Stomach (tissue), 9 donors: Measurements from ENCODE around the gene MIB1. TPM values are rescaled to one million over a fixed set of nuclear protein-coding genes. Genes with fewer than 3 reads are reported as not detected.
A peak's percentile ranks its signal among the peaks of the same experiment; 100 is the strongest.
"Not testable (repeated sequence)": the region's sequence is repeated elsewhere in the genome, so short reads cannot be mapped to it uniquely, and the experiment has no call there.

ENCODE experiments used
- DNase-seq, 2 donors: peaks; one replicate each; pipeline versions ENCODE4 v3.0.0 to v3.0.0-alpha.2; 2013 to 2019
- H3K27ac ChIP-seq, 5 donors: fragments of 200-600 bp in 4 of 5; sonication (generic) in 4 of 5; one replicate each; pipeline ENCODE4 v1.5.1; 2013 to 2019; ENCODE audit warnings: mild to moderate bottlenecking in 1 of 5, moderate library complexity in 1 of 5
- H3K27me3 ChIP-seq, 3 donors: fragments of 200-600 bp; sonication (generic); one replicate each; pipeline ENCODE4 v1.5.1; 2017 to 2019; ENCODE audit warnings: mixed run types in 1 of 3
- H3K36me3 ChIP-seq, 4 donors: fragments of 200-600 bp; sonication (generic); 1 replicate in 3 of 4; 2 replicates in 1 of 4; pipeline ENCODE4 v1.5.1; 2016 to 2019
- H3K4me1 ChIP-seq, 4 donors: fragments of 200-600 bp; sonication (generic); one replicate each; pipeline ENCODE4 v1.5.1; 2016 to 2019
- H3K4me3 ChIP-seq, 4 donors: fragments of 200-600 bp; sonication (generic) in 3 of 4; one replicate each; pipeline ENCODE4 v1.5.1; 2016 to 2019; ENCODE audit warnings: mild to moderate bottlenecking in 1 of 4
- H3K9me3 ChIP-seq, 4 donors: fragments of 200-600 bp; sonication (generic); one replicate each; pipeline ENCODE4 v1.5.1; 2016 to 2019
- EP300 ChIP-seq: sonication (generic); formaldehyde crosslinking; IDR thresholded peaks from one replicate; pipeline ENCODE4 v1.6.1; 2017; ENCODE audit warnings: antibody characterized with exemption
- POLR2A ChIP-seq, 4 donors: fragments of 450-650 bp; IDR thresholded peaks; one replicate each; pipeline ENCODE4 v1.6.1; 2016; ENCODE audit warnings: antibody characterized with exemption in 4 of 4, control low read depth in 2 of 4, mild to moderate bottlenecking in 1 of 4, moderate library complexity in 1 of 4
- POLR2AphosphoS5 ChIP-seq, 3 donors: sonication (generic); formaldehyde crosslinking; IDR thresholded peaks; one replicate each; pipeline ENCODE4 v1.6.1; 2016; ENCODE audit warnings: antibody characterized with exemption in 3 of 3
- WGBS, 5 donors: extraction: QIAGEN DNeasy Blood & Tissue Kit in 3 of 5; methylation state at CpG; one replicate each; pipeline versions ENCODE4 v1.1.5 to v1.1.7; 2013 to 2018; 5-methylcytosine and 5-hydroxymethylcytosine counted together
- intact Hi-C: fragments of 100-400 bp; cut with DNase I; formaldehyde crosslinking; loops from one replicate; pipeline ENCODE4 v1.15.1; 2023; ENCODE audit warnings: low total_unique reads
- polyA plus RNA-seq, 3 donors: library from polyadenylated mRNA; stranded (reverse); fragments of 200-250 nt; gene quantifications; one replicate each; pipeline ENCODE4 v1.2.3, GENCODE V29; 2013
- total RNA-seq, 5 donors: library from RNA; depleted of rRNA; stranded (reverse); fragments of >200 nt; gene quantifications; one replicate each; pipeline versions ENCODE4 v1.1.0 to v1.2.3, GENCODE V29; 2014 to 2016
- TF ChIP-seq, protein P1 (sequence below), 7 experiments: fragments of 450-650 bp in 4 of 7; fragments of 200-600 bp in 3 of 7; sonication (generic) in 3 of 7; IDR thresholded peaks; one replicate each; pipeline ENCODE4 v1.5.1; 2016 to 2019; ENCODE audit warnings: antibody characterized with exemption in 7 of 7, control low read depth in 2 of 7, mild to moderate bottlenecking in 1 of 7
- donor health status: healthy with polysubstance abuse.
- donor health status: Bipolar disorder and iron deficiency.
- donor health status: healthy.

MIB1 gene
- total and polyA plus RNA-seq, 8 donors, result 4.4 to 83.5 (median 13.1) TPM

DNA sequence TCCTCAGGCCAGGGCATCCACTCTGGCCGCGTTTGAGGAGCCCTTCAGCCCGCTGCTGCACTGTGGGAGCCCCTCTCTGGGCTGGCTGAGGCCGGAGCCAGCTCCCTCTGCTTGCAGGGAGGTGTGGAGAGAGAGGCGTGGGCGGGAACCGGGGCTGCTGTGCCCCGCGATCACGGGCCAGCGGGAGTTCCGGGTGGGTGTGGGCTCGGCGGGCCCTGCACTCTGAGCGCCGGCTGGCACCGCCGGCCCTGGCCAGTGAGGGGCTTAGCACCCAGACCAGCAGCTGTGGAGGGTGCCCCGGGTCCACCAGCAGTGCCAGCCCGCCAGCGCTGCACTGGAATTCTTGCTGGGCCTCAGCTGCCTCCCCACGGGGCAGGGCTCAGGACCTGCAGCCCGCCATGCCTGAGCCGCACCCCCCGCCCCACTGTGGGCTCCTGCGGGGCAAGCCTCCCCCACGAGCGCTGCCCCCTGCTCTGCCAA lies 34.2 kb upstream of the MIB1 start:
- Histone ChIP-seq H3K4me3 (no peak overlapping the region), H3K27ac (no peak overlapping the region), H3K4me1 (peaks cover 5 to 25% (median 15%) of the 10 kb centered on the region in 4 donors), H3K9me3 (no peaks in the 10 kb centered on the region), H3K36me3 (peaks cover 0 to 9% (median 6%) of the 10 kb centered on the region in 4 donors), H3K27me3 (no peaks in the 10 kb centered on the region)
- DNase-seq, result no peak
- TF ChIP-seq, protein P1, sequence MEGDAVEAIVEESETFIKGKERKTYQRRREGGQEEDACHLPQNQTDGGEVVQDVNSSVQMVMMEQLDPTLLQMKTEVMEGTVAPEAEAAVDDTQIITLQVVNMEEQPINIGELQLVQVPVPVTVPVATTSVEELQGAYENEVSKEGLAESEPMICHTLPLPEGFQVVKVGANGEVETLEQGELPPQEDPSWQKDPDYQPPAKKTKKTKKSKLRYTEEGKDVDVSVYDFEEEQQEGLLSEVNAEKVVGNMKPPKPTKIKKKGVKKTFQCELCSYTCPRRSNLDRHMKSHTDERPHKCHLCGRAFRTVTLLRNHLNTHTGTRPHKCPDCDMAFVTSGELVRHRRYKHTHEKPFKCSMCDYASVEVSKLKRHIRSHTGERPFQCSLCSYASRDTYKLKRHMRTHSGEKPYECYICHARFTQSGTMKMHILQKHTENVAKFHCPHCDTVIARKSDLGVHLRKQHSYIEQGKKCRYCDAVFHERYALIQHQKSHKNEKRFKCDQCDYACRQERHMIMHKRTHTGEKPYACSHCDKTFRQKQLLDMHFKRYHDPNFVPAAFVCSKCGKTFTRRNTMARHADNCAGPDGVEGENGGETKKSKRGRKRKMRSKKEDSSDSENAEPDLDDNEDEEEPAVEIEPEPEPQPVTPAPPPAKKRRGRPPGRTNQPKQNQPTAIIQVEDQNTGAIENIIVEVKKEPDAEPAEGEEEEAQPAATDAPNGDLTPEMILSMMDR (IDR thresholded peaks at IDR 0.05), result no peak
- no peak for TF ChIP-seq EP300
- no peak for TF ChIP-seq POLR2A (IDR thresholded peaks at IDR 0.05)
- TF ChIP-seq POLR2AphosphoS5 (IDR thresholded peaks at IDR 0.05), result no peak
- WGBS, 5 donors, result 98 to 100% (median 98%) methylated on average over 1 to 28 of the region's 28 CpGs
- intact Hi-C loops, result no loop called here

DNA sequence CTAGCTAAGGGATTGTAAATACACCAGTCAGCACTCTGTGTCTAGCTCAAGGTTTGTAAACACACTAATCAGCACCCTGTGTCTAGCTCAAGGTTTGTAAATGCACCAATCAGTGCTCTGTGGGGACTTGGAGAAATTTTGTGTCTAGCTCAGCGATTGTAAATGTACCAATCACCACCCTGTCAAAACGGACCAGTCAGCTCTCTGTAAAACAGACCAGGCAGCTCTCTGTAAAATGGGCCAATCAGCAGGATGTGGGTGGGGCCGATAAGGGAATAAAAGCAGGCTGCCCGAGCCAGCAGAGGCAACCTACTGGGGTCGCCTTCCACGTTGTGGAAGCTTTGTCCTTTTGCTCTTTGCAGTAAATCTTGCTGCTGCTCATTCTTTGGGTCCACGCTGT lies 33.5 kb upstream of the MIB1 start:
- 73 to 82% (median 79%) methylated on average over 7 of the region's 7 CpGs for WGBS, 5 donors
- H3K9me3 ChIP-seq, H3K27ac ChIP-seq, H3K36me3 ChIP-seq, intact Hi-C loops, H3K4me3 ChIP-seq, DNase-seq, H3K27me3 ChIP-seq: not testable (repeated sequence)
- peaks cover 5 to 21% (median 15%) of the 10 kb centered on the region in 4 donors for H3K4me1 ChIP-seq

GRCh38 chr18:21714474-21714873 lies 26.1 kb upstream of the MIB1 start:
- intact Hi-C loops, result no loop called here
- no peaks in the 10 kb centered on the region for H3K9me3 ChIP-seq
- no peaks in the 10 kb centered on the region for H3K27me3 ChIP-seq
- H3K36me3 ChIP-seq, result no peaks in the 10 kb centered on the region
- no peak overlapping the region for H3K27ac ChIP-seq
- 89 to 96% (median 95%) methylated on average over 1 of the region's 1 CpG for WGBS, 5 donors
- H3K4me3 ChIP-seq, result no peak overlapping the region
- no peak for DNase-seq
- no peaks in the 10 kb centered on the region for H3K4me1 ChIP-seq
- TF ChIP-seq EP300, result no peak
- no peak for TF ChIP-seq POLR2A (IDR thresholded peaks at IDR 0.05)
- TF ChIP-seq, protein P1 (IDR thresholded peaks at IDR 0.05), result no peak
- no peak for TF ChIP-seq POLR2AphosphoS5 (IDR thresholded peaks at IDR 0.05)

- peak overlapping the region in 3 of 5 donors; percentile 15 to 57 (median 38) for H3K27ac ChIP-seq
- TF ChIP-seq, protein P1 (IDR thresholded peaks at IDR 0.05), result no peak
- TF ChIP-seq POLR2AphosphoS5 (IDR thresholded peaks at IDR 0.05), result peak in 1 of 3 donors; percentile 8
- no peak for TF ChIP-seq POLR2A (IDR thresholded peaks at IDR 0.05)
- no peaks in the 10 kb centered on the region for H3K27me3 ChIP-seq
- no peaks in the 10 kb centered on the region for H3K9me3 ChIP-seq
- no peaks in the 10 kb centered on the region for H3K36me3 ChIP-seq
- intact Hi-C loops, result no loop called here
- H3K4me1 ChIP-seq, result no peaks in the 10 kb centered on the region
- no peak for DNase-seq
- no peak overlapping the region for H3K4me3 ChIP-seq
- WGBS, 5 donors, result 29 to 65% (median 48%) methylated on average over 2 of the region's 2 CpGs
These were observed 17.9 kb upstream of the MIB1 start for GRCh38 chr18:21722687-21723086.

DNA sequence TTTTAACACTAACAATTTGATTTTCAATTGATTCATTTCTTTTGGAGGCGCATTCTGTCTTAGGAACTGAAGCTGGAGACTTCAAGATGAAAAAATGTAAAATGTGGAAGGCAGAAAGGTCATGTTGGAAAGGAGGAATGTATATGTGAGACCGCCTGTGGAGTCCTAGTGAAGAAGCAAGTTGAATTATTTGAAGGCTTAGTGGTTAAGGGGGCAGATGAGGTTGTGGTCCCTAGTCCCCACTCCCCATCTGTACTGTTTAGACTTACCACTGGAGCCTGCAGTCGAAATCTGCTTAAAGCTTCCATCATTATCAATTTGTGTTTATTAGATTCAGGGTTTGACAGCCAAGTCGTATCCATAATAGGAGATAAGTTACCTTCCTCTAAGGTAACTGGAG lies 15.4 kb upstream of the MIB1 start:
- 75 to 84% (median 76%) methylated on average over 4 of the region's 4 CpGs for WGBS, 5 donors
- Histone ChIP-seq H3K36me3 (no peaks in the 10 kb centered on the region), H3K27ac (no peak overlapping the region), H3K27me3 (no peaks in the 10 kb centered on the region), H3K4me1 (no peaks in the 10 kb centered on the region), H3K4me3 (no peak overlapping the region), H3K9me3 (no peaks in the 10 kb centered on the region)
- intact Hi-C loops, result no loop called here
- no peak for DNase-seq
- TF ChIP-seq, protein P1 (IDR thresholded peaks at IDR 0.05), result no peak
- TF ChIP-seq POLR2A (IDR thresholded peaks at IDR 0.05) (no peak), POLR2AphosphoS5 (IDR thresholded peaks at IDR 0.05) (no peak), EP300 (no peak)
